NCI-H187 treated with DMSO at 0.1 percent for 48 hours (cell line): ENCODE measurements around the gene ZNF117.
"Not testable (repeated sequence)": the region's sequence is repeated elsewhere in the genome, so short reads cannot be mapped to it uniquely, and the experiment has no call there.

ENCODE experiments used
- DNase-seq: peaks from one replicate; lab custom pipeline; 2025; lab: John Stamatoyannopoulos, UW

Gene ZNF117

DNA sequence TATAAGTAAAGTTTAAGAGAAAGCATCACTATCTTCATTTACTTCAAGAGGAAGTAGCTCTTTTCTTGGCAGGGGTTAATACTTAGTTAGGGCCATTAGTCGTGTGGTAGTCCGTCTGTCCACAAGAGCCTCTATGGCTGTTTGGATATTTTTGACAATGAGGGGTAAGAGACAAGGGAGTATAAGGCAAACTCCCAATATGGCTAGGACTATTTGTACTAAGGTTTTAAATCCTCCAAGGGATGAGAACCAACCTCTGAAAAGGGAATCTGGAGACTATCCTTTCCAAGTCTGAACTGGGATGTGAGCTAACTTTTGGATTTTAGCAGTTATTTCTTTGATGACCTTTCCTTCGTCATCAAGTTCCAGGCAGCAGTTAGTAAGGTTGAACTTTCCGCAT, at the start of gene ZNF117:
ZNF117 (minus strand) TSS at position 101 of the 400 bp plus-strand sequence.
- DNase-seq = no peak

GRCh38 chr7:65038767-65039166, 47.9 kb upstream of the ZNF117 start:
- DNase-seq = peak; percentile 11

DNA sequence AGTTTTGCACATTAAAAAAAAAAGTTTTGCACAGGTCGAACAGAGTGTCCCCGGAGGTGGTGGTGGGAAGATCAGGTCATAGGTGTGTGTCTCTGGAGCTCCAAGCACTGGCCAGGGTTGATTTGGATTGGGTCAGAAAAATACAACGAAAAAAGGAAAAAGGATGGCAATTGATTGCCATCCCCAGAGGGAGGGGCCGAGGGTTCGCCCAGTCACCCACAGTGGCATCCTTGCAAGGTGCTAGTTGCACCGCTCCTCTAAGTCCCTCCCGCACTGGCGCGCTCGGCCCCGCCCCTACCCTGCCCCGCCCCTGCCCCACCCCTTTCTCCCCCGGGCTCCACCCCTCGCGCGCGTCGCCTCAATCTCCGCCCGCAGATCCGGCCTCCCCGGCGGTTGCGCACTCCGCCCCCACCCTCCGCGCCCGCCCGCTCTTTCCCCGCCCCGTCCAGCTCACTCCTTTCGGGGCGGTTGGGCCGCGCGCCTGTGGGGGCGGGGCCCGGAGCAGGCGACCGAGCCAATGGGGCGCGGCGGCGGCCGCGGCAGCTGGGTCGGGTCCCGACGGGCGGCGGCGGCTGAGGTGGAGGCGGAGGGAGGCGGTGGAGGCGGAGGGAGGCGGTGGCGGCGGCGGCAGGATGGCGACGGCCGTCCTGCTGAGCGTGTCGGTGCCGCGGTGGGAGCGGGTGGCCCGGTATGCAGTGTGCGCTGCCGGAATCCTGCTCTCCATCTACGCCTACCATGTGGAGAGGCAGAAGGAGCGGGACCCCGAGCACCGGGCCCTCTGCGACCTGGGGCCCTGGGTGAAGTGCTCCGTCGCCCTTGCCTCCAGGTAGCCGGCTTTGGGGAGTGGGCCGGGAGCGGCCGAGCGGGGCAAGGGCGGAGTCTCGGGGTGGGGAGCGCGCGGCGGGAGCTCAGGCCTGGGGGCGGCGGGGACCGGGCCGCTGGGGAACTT, 47.2 kb upstream of the ZNF117 start:
- peak; percentile 86 for DNase-seq

DNA sequence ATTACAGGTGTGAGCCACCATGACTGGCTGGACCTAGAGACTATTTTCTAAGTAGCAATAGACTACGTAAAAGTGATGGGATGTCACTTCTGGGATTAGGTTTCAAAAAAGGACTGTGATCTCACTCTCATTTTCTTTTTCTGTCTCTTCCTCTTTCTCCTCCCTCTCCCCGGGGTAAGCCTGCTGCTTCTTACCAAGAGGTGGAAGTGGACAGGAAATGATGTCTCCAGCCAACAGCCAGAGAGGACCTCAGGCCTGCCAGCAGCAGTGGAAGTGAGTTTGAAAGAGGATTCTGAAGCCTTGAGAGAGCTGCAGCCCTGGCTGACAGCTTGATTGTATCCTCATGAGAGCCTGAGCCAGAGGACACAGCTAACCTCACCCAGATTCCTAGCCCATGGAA, 45.7 kb upstream of the ZNF117 start:
- not testable (repeated sequence) for DNase-seq

DNA sequence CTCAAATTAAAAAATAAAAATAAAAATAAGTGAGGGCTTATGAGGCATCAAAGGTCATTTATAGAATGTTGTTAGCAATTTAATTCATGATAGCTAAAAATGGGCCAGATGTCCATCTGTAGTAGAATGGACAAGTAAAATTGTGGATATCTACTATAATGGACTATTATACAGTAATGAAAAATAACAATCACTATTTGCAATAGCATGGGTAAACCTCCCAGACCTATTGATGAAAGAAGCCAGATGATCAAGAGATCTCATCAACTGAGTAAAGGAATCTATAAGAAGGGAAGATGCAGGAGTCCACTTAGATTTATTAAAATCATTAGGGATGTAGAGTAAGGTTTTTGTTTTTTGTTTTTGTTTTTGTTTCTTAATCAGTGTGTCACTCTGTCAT, 44.6 kb upstream of the ZNF117 start:
- not testable (repeated sequence) for DNase-seq

DNA sequence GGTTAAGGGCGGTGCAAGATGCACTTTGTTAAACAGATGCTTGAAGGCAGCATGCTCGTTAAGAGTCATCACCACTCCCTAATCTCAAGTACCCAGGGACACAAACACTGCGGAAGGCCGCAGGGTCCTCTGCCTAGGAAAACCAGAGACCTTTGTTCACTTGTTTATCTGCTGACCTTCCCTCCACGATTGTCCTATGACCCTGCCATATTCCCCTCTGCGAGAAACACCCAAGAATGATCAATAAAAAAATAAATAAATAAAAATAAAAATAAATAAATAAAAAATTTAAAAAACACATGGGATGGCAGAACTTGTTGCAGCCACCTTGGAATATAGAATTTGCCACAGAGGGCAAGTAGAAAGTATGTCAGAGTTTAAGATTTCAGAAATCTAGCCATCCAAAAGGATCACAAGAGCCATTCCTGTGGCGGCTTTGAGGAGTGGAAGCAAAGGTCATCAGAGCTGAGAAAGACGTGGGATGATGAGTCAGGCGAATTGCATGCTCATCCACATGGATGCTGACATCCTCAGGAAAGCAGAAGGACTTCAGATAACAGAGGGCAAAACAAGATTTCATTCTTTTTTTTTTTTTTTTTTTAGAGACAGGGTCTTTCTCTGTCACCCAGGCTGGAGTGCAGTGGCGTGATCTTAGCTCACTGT, 43.4 kb upstream of the ZNF117 start:
- not testable (repeated sequence) for DNase-seq

DNA sequence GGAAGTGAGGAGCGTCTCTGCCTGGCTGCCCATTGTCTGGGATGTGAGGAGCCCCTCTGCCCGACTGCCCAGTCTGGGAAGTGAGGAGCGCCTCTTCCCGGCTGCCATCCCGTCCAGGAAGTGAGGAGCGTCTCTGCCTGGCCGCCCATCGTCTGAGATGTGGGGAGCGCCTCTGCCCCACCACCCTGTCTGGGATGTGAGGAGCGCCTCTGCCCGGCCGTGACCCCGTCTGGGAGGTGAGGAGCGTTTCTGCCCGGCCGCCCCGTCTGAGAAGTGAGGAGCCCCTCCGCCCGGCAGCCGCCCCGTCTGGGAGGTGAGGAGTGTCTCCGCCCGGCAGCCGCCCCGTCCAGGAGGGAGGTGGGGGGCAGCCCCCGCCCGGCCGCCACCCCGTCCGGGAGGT, 42.6 kb upstream of the ZNF117 start:
- not testable (repeated sequence) for DNase-seq

GRCh38 chr7:65025023-65025422, 34.2 kb upstream of the ZNF117 start:
- not testable (repeated sequence) for DNase-seq

GRCh38 chr7:65020978-65021377, 30.1 kb upstream of the ZNF117 start:
- not testable (repeated sequence) for DNase-seq

DNA sequence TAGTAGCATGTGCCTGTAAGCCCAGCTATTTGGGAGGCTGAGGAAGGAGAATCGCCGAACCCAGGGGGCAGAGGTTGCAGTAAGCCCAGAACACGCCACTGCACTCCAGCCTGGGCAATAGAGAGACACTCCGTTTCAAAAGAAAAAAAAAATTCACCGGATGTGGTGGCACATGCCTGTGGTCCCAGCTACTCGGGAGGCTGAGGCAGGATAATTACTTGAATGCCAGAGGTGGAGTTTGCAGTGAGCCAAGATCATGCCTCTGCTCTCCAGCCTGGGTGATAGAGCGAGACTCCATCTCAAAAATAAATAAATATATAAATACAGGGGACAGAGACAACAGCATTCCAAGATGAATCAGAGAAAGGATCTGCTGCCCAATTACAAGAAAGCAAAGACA, 19.0 kb upstream of the ZNF117 start:
- not testable (repeated sequence) for DNase-seq

- not testable (repeated sequence) for DNase-seq
These were observed 18.6 kb upstream of the ZNF117 start for GRCh38 chr7:65009394-65009793.

DNA sequence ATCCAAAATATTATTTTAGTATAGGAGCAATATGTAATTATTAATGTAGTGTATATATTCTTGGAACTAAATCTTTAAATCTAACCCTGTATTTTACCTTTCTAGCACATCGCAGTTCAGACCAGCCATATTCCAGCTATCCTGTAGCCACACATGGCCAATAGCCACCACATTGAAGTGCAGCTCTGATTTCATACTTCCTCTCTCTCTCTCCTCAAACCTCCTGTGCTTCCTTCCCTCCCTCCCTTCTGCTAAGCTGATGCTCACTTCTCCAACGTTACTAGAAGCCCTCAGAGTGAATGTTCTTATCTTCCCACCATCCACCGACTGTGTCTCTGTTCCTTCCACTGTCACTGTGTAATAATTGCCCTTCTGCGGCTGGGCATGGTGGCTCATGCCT, 16.2 kb upstream of the ZNF117 start:
- DNase-seq = not testable (repeated sequence)

DNA sequence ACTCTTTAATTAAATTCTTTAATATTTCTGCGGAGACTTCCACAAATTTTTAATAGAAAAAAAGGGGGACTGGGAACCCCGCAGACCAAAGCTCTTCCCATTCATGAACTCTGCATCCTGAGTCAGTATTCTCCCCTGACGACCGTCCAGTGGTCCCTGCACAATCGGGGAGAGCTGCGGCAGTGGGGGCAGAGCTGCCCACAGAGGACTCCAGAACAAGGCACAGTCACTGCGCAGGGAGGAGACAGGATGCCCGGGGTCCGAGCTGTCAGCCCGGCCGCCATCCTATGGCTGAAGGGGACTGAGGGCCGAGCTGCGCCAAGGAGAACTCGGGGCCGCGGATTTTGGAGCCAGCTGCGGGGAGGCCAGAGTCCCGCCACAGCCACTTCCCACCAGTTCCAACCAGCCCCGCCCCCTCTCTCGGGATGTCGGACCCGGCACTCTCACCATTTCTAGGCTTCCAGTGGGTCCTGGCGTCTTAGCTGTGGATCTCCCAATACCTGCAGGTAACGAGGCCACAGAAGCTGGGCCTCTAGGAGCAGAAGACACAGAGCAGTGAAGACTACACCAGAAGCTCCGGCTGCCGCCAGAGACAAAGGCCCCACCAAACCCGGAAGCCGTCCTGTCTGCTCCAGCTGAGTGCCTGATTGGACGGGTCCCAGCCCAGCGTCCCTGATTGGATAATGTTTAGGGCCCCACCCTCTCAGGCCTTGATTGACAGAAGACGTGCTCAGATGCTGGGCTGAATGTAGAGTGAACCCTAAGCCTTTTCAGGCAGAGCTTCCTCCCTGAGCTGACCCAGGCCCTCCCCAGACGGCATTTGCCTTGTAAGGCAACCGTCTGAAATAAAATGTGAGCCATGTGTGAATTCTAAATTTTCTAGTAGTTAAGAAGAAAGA, 15.5 kb upstream of the ZNF117 start, which contains the start of gene ERV3-1:
ERV3-1 (minus strand) TSS at position 594 of the 899 bp plus-strand sequence. CDS start 13,661 bp downstream, outside the sequence.
- DNase-seq = peak; percentile 95

DNA sequence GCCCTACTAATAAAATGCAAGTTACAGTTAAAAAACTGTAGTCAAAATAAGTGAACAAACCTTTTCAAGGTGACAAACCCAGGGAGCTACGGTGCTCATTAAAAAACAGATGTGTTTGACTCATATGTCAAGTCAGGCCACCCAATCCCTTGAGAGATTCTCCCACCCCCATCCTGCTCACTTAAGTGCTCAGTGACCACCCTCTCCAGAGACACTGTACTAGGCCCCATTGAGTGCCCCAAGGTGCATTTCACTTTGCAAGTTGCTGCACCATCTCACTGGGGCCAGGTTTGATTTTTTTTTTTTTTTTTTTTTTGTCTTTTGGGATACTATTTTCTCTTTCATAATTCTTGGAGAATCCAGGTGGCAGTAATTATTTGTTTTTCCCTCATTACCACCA, 13.7 kb upstream of the ZNF117 start:
- DNase-seq = no peak

- DNase-seq = no peak
These were observed 12.2 kb upstream of the ZNF117 start for GRCh38 chr7:65002972-65003585.

GRCh38 chr7:65001291-65001814, 10.5 kb upstream of the ZNF117 start:
- no peak for DNase-seq

GRCh38 chr7:64999165-65000004, 8.5 kb upstream of the ZNF117 start:
- no peak for DNase-seq

GRCh38 chr7:64998865-64999164, 8.0 kb upstream of the ZNF117 start:
- DNase-seq = no peak

- no peak for DNase-seq
These were observed 7.1 kb upstream of the ZNF117 start for GRCh38 chr7:64997927-64998391.

GRCh38 chr7:64997164-64997908, 6.5 kb upstream of the ZNF117 start:
- no peak for DNase-seq
